ENCODE data around the gene MAEA.

Gene MAEA

GRCh38 chr4:1354983-1355275 is 65.2 kb downstream of the MAEA start:
- Histone ChIP-seq H3K36me3 (ENCODE audit: control insufficient read depth, insufficient read depth, low read length) (no peaks in the 10 kb centered on the region), H3K4me2 (ENCODE audit: low read length) (no peak overlapping the region), H3K4me3 (ENCODE audit: low read depth, low read length) (no peak overlapping the region), H2AFZ (no peak overlapping the region), H3K9me3 (ENCODE audit: control insufficient read depth, low read length) (no peaks in the 10 kb centered on the region), H3K27ac (no peak overlapping the region), H3K27me3 (ENCODE audit: control insufficient read depth, insufficient read depth, low read length) (no peaks in the 10 kb centered on the region), H3K9ac (no peak overlapping the region), H3K79me2 (no peaks in the 10 kb centered on the region), H3K4me1 (no peaks in the 10 kb centered on the region)
- TF ChIP-seq CTCF (IDR thresholded peaks at IDR 0.05): no peak

GRCh38 chr4:1355378-1355777 is 65.7 kb downstream of the MAEA start:
- no peak overlapping the region for H3K4me2 ChIP-seq (ENCODE audit: low read length)
- no peak overlapping the region for H2AFZ ChIP-seq
- no peaks in the 10 kb centered on the region for H3K9me3 ChIP-seq (ENCODE audit: control insufficient read depth, low read length)
- H3K27ac ChIP-seq: no peak overlapping the region
- H3K36me3 ChIP-seq (ENCODE audit: control insufficient read depth, insufficient read depth, low read length): no peaks in the 10 kb centered on the region
- H3K4me1 ChIP-seq: no peaks in the 10 kb centered on the region
- TF ChIP-seq CTCF (IDR thresholded peaks at IDR 0.05): no peak
- no peak overlapping the region for H3K4me3 ChIP-seq (ENCODE audit: low read depth, low read length)
- no peak overlapping the region for H3K9ac ChIP-seq
- H3K27me3 ChIP-seq (ENCODE audit: control insufficient read depth, insufficient read depth, low read length): no peaks in the 10 kb centered on the region
- H3K79me2 ChIP-seq: no peaks in the 10 kb centered on the region

GRCh38 chr4:1356181-1356998 is 66.7 kb downstream of the MAEA start:
- Histone ChIP-seq H3K36me3 (ENCODE audit: control insufficient read depth, insufficient read depth, low read length) (no peaks in the 10 kb centered on the region), H3K4me1 (no peaks in the 10 kb centered on the region), H3K4me2 (ENCODE audit: low read length) (no peak overlapping the region), H2AFZ (no peak overlapping the region), H3K27ac (no peak overlapping the region), H3K27me3 (ENCODE audit: control insufficient read depth, insufficient read depth, low read length) (no peaks in the 10 kb centered on the region), H3K4me3 (ENCODE audit: low read depth, low read length) (no peak overlapping the region), H3K9me3 (ENCODE audit: control insufficient read depth, low read length) (no peaks in the 10 kb centered on the region), H3K9ac (no peak overlapping the region), H3K79me2 (no peaks in the 10 kb centered on the region)
- peak; percentile 68 for TF ChIP-seq CTCF (IDR thresholded peaks at IDR 0.05)

- no peaks in the 10 kb centered on the region for H3K27me3 ChIP-seq (ENCODE audit: control insufficient read depth, insufficient read depth, low read length)
- no peak overlapping the region for H3K9ac ChIP-seq
- H3K79me2 ChIP-seq: no peaks in the 10 kb centered on the region
- no peaks in the 10 kb centered on the region for H3K9me3 ChIP-seq (ENCODE audit: control insufficient read depth, low read length)
- no peaks in the 10 kb centered on the region for H3K36me3 ChIP-seq (ENCODE audit: control insufficient read depth, insufficient read depth, low read length)
- no peak overlapping the region for H2AFZ ChIP-seq
- no peaks in the 10 kb centered on the region for H3K4me1 ChIP-seq
- TF ChIP-seq CTCF (IDR thresholded peaks at IDR 0.05): no peak
- no peak overlapping the region for H3K4me2 ChIP-seq (ENCODE audit: low read length)
- H3K4me3 ChIP-seq (ENCODE audit: low read depth, low read length): no peak overlapping the region
- H3K27ac ChIP-seq: no peak overlapping the region
Measured at GRCh38 chr4:1357356-1358248, 67.9 kb downstream of the MAEA start.
